NCI-H1694 treated with DMSO at 0.1 percent for 48 hours (cell line): Measurements from ENCODE around the gene SDK2.
A peak's percentile ranks its signal among the peaks of the same experiment; 100 is the strongest.
"Not testable (repeated sequence)": the region's sequence is repeated elsewhere in the genome, so short reads cannot be mapped to it uniquely, and the experiment has no call there.

Experiments used
- DNase-seq: peaks from one replicate; lab custom pipeline; 2025; lab: John Stamatoyannopoulos, UW

SDK2 gene

GRCh38 chr17:73482251-73482716 lies 162.0 kb downstream of the SDK2 start:
- DNase-seq, result no peak

- peak; percentile 86 for DNase-seq
Measured at GRCh38 chr17:73481676-73482075, 162.6 kb downstream of the SDK2 start.

GRCh38 chr17:73480740-73481139 lies 163.5 kb downstream of the SDK2 start:
- peak; percentile 22 for DNase-seq

GRCh38 chr17:73478768-73479424 lies 165.3 kb downstream of the SDK2 start:
- no peak for DNase-seq

- DNase-seq, result no peak
Measured at GRCh38 chr17:73478334-73478733, 165.9 kb downstream of the SDK2 start.

GRCh38 chr17:73476890-73477350 lies 167.3 kb downstream of the SDK2 start:
- no peak for DNase-seq

GRCh38 chr17:73474370-73474988 lies 169.8 kb downstream of the SDK2 start:
- peak; percentile 32 for DNase-seq

GRCh38 chr17:73472715-73473114 lies 171.5 kb downstream of the SDK2 start:
- not testable (repeated sequence) for DNase-seq

GRCh38 chr17:73471924-73472323 lies 172.3 kb downstream of the SDK2 start:
- DNase-seq, result no peak

- no peak for DNase-seq
Measured at GRCh38 chr17:73470316-73470826, 173.9 kb downstream of the SDK2 start.

GRCh38 chr17:73469311-73469710 lies 174.9 kb downstream of the SDK2 start:
- no peak for DNase-seq

GRCh38 chr17:73468221-73468620 lies 176.0 kb downstream of the SDK2 start:
- no peak for DNase-seq

- no peak for DNase-seq
Measured at GRCh38 chr17:73467651-73468050, 176.6 kb downstream of the SDK2 start.

GRCh38 chr17:73466704-73467433 lies 177.4 kb downstream of the SDK2 start:
- DNase-seq, result no peak

GRCh38 chr17:73465953-73466230 lies 178.4 kb downstream of the SDK2 start:
- DNase-seq, result no peak

GRCh38 chr17:73465130-73465952 lies 178.9 kb downstream of the SDK2 start:
- peak; percentile 76 for DNase-seq

- DNase-seq, result no peak
Measured at GRCh38 chr17:73464447-73464846, 179.8 kb downstream of the SDK2 start.

- peak; percentile 17 for DNase-seq
Measured at GRCh38 chr17:73463821-73464220, 180.4 kb downstream of the SDK2 start.

- no peak for DNase-seq
Measured at GRCh38 chr17:73462823-73463222, 181.4 kb downstream of the SDK2 start.

GRCh38 chr17:73459980-73460379 lies 184.3 kb downstream of the SDK2 start:
- no peak for DNase-seq

- DNase-seq, result no peak
Measured at GRCh38 chr17:73455767-73456166, 188.5 kb downstream of the SDK2 start.

- DNase-seq, result no peak
Measured at GRCh38 chr17:73455050-73455687, 189.1 kb downstream of the SDK2 start.
